HG02571 (cell line): ENCODE results near the gene ACBD4.

Experiments
- ATAC-seq: cut with Tn5 transposase; IDR thresholded peaks from one replicate; pipeline ENCODE4 v1.9.1; 2021; ENCODE audit warnings: mild to moderate bottlenecking, moderate library complexity; ENCODE audit not compliant: unreplicated experiment

Gene ACBD4

DNA sequence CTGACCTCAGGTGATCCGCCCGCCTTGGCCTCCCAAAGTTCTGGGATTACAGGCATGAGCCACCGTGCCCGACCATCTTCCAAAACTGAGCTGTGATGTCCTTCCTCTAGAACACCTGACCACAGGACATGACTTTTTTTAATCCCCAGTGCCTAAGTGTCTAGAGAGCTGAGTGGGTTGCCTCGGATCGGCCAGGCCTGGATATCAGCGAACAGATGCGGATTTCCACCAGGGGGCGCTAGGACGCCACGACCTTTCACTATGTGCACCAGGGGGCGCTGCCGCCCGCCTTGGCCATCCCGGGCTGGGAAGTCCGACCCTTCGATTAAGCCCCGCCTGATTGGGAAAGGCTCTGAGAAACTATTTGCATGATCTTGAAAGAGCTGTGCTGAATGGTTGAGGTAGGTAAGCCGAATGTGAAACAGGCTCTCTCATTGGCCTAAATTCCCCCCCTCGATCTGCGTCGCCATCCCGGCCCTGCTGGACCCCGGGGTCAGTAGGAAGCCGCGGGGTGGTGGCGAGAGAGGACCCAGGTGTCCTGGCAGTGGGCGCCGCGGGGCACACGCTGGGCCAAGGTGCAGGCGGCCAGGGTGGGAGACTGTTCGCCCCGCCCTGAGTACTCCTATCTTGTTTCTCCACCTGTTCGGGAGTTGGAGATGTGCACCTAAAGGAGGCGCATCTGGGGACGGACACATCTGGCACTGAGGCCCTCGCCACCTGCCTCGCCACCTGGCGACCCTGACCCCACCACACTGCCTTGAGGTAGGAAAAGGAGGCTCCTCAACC lies at the start of gene ACBD4:
ACBD4 (plus strand) TSS at position 496 of the 786 bp plus-strand sequence. CDS start 458 bp downstream, outside the sequence.
- ATAC-seq: peak; percentile 65

DNA sequence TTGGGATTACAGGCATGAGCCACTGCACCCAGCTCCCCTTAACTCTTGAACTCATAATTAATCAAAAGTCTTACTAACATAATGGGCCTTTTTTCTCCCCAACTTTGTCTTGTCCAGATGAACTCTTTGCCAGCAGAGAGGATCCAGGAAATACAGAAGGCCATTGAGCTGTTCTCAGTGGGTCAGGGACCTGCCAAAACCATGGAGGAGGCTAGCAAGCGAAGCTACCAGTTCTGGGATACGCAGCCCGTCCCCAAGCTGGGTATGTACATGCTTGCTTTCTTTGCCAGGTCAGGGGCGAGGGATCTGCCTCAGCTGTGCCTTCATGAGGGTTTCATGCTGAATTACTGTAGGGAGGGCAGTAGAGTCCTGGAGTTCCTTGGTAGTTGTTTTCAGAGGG lies 49.1 kb upstream of the ACBD4 start:
- no peak for ATAC-seq

DNA sequence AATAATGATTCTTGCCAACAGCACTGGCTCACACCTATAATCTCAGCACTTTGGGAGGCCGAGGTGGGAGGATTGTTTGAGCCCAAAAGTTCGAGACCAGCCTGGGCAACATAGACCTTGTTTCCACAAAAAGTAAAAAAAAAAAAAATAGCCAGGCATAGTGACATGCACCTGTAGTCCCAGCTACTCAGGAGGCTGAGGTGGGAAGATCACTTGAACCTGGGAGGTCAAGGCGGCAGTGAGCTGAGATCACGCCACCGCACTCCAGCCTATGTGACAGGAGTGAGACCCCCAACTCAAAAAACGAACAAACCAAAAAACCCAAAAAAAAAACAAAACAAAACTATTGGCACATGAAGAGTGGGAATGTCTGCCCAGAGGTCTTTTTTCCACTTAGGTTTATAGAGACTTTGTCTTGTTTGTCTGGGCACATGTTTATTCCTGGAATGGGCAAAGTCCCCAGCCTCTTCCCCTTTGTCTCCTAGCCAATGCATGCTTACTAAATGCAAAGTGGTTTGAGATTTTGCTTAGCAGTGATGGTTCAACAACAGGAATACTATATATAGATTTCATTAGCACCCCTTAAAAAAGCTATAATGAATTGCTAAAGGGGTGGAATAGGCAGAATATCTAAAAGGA lies 48.5 kb upstream of the ACBD4 start:
- no peak for ATAC-seq

DNA sequence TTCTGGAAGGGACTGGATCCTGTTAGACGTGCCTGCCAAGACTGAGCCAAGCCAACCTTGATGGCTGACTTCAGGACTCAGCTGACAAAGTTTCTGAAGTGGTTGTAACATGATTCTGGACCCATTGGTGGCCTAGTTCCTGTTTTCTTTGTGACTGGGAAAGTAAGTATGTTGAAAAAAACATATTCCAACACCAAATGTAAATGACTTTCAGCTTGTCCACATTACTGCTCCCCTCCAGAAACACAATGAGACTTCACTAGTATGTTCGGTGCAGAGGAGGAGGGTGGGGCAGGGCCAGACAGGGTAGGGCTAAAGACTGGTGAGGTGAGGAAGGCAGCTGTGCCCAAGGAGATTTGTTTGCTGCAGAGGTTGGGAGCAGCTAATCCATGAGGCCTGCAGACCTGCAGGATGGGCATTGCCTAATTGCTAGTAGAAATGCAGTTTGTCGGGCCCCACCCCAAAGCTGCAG lies 47.9 kb upstream of the ACBD4 start:
- ATAC-seq: no peak

- ATAC-seq: no peak
Observed at GRCh38 chr17:45087978-45088377, 47.5 kb upstream of the ACBD4 start.

DNA sequence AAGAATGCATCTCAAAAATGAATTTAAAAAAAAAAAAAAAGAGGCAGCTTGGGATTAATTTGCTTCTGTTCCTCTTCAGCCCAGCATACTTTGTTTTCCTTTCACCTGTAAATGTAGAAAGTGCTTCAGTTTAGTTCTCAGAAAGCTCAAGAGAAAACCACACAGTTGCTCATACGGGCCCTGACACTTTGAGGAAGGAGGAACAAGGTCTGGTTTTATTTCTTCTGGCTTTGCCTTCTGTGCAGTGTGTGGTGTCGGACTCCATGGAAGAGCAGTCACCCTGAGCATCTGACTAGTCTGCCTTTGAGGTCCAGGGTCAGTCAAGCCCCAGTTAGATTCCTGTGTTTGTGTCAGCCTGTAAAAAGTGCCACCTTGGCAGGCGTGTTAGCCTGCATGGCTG lies 46.7 kb upstream of the ACBD4 start:
- ATAC-seq: no peak

GRCh38 chr17:45090711-45091110 lies 44.8 kb upstream of the ACBD4 start:
- ATAC-seq: no peak

DNA sequence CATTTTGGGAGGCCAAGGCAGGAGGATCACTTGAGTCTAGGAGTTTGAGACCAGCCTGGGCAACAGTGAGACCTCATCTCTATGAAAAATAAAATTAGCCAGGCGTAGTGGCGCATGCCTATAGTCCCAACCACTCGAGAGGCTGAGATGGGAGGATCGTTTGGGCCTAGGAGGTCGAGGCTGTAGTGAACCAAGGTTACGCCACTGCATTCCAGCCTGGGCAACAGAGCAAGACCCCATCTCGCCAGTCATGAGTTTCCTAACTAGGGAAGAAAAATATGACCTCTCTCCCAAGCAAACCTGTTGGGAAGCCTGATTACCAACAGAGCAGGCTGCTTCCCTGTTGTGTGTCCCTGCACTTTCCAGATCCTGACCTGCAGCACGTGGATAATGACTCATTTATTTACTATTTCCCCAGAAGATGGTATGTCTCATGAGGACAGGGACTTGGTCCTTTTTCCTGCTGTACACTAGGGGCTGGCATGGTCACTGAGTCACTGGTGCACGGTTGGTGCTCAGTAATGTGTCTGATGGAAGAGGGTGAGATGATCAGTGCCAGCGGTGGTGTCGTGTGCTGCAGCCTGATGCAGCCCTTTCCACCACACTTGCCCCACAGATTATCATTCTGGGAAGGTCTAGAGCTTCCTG lies 43.6 kb upstream of the ACBD4 start:
- no peak for ATAC-seq

- ATAC-seq: no peak
Observed at GRCh38 chr17:45092911-45093430, 42.5 kb upstream of the ACBD4 start.

GRCh38 chr17:45093444-45094110 lies 41.9 kb upstream of the ACBD4 start:
- no peak for ATAC-seq

GRCh38 chr17:45096141-45096540 lies 39.3 kb upstream of the ACBD4 start:
- no peak for ATAC-seq

GRCh38 chr17:45096926-45097325 lies 38.6 kb upstream of the ACBD4 start:
- no peak for ATAC-seq

DNA sequence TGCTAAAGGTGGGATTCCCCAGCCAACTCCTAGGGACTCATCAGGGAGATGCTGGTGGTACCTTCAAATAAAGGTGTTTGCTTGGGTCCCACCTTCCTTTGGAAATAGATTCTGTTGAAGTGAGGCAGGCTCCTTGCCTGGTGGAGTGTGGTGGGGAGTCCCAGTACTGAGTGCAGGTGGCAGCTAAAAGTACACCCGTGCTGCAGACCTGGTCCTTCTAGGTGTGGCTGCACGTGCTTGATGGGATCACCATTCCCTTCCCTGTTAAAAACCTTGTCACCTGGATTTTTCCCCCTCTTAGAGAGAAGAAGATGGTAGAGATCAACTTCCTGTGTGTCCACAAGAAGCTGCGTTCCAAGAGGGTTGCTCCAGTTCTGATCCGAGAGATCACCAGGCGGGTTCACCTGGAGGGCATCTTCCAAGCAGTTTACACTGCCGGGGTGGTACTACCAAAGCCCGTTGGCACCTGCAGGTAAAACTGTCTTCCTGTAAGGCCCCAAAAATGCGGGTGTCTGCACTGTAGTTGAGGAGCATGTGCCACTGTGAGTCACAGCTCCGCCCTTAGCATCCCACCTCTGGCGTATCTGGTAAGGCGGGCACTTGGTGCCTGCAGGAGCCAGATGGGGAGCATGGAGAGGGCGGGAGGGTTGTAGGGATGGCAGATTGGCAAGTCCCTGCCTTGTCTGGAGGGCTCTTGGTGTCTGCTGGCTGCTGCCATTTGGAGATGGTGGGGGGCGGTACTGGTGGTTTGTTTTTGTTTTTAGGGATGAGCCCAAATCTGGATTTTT lies 37.2 kb upstream of the ACBD4 start:
- no peak for ATAC-seq

GRCh38 chr17:45098869-45099616 lies 36.4 kb upstream of the ACBD4 start:
- ATAC-seq: no peak

DNA sequence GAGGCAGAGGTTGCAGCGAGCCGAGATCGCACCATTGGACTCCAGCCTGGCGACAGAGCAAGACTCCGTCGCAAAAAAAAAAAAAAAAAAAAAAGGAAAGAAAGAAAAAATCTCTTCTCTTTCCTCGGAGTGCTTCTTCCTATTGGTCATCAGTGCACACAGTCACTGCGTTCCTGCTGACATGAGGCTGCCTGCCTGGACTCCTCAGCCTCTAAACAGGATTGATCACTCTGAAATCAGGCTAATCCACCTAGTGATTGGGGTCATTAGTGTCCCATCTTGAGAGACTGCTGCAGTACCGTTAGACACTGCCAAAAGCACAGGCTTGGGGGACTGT lies 34.0 kb upstream of the ACBD4 start:
- ATAC-seq: no peak

GRCh38 chr17:45101883-45102811 lies 33.3 kb upstream of the ACBD4 start:
- no peak for ATAC-seq

DNA sequence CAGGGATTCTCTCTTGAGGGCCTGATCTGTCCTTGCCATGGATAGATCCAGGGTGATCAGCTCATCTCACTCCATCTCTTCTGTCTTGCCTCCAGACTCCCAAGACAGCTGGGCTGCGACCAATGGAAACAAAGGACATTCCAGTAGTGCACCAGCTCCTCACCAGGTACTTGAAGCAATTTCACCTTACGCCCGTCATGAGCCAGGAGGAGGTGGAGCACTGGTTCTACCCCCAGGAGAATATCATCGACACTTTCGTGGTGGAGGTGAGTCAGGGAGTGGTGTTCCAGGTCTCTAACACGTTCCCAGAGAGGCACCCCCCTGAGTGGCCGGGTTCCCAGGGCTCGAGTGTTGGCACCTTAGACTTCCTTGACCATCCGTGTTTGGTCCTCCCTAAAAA lies 32.6 kb upstream of the ACBD4 start:
- ATAC-seq: no peak

DNA sequence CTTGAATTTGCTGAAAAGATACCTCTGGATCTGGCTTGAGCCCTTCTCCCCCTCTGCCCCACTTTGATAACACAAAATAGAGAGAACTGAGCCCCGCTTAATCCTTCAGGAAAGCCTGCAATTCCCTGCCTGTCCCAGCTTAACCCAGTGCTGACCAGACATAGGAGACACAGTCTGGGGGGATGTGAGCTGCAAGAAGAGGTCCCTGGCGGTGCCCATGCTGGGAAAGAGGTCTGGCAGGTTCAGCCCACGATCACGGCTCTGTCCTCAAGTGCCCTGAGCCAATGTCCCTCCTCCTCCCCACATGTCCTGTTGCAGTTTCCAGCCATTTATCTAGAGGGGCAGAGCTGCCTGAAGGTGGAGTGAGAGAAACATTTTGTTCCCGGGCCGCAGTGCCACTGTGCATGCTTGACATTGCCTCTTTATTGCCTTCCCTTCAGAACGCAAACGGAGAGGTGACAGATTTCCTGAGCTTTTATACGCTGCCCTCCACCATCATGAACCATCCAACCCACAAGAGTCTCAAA lies 32.2 kb upstream of the ACBD4 start:
- ATAC-seq: no peak
